HL-60 (cell line): Measurements from ENCODE around the gene CHRDL1.

Experiments used
- DNase-seq, 2 experiments: peaks; one replicate each; pipeline ENCODE4 v3.0.0-alpha.2; 2010 to 2020; ENCODE audit warnings: low read depth in 1 of 2, low spot score in 1 of 2
- H3K27ac ChIP-seq: fragments of 250-450 bp; sonication (Bioruptor Pico); replicated peaks from 2 replicates; pipeline ENCODE4 v1.5.1; 2020; ENCODE audit warnings: mild to moderate bottlenecking, moderate library complexity
- H3K27me3 ChIP-seq: fragments of 250-450 bp; sonication (Bioruptor Pico); 2 replicates; pipeline ENCODE4 v1.5.1; 2021; ENCODE audit warnings: mild to moderate bottlenecking, moderate library complexity; ENCODE audit not compliant: insufficient read depth, poor library complexity, severe bottlenecking
- H3K4me3 ChIP-seq: replicated peaks from 2 replicates; pipeline ENCODE4 v1.5.1; 2011; ENCODE audit warnings: mild to moderate bottlenecking, control low read depth, low read length; ENCODE audit not compliant: insufficient read depth
- CTCF ChIP-seq: IDR thresholded peaks from one replicate; pipeline ENCODE4 v1.5.1; 2011; ENCODE audit warnings: low read length, control low read depth, inconsistent platforms; ENCODE audit not compliant: insufficient read depth
- GABPA ChIP-seq: IDR thresholded peaks from 2 replicates; pipeline ENCODE4 v1.6.1; 2012; ENCODE audit warnings: low read depth
- POLR2AphosphoS5 ChIP-seq: IDR thresholded peaks from 2 replicates; pipeline ENCODE4 v1.6.1; 2012; ENCODE audit warnings: low read depth
- REST ChIP-seq: IDR thresholded peaks from 2 replicates; pipeline ENCODE4 v1.6.1; 2012; ENCODE audit warnings: low read depth; ENCODE audit not compliant: insufficient replicate concordance
- SPI1 ChIP-seq: IDR thresholded peaks from 2 replicates; pipeline ENCODE4 v1.6.1; 2012; ENCODE audit warnings: low read depth, mild to moderate bottlenecking, borderline replicate concordance

CHRDL1 gene

GRCh38 chrX:110699109-110699508 lies 96.5 kb downstream of the CHRDL1 start:
- no peak for DNase-seq
- Histone ChIP-seq H3K27me3 (no peaks in the 10 kb centered on the region), H3K4me3 (no peak overlapping the region), H3K27ac (no peak overlapping the region)
- TF ChIP-seq REST (no peak), GABPA (no peak), SPI1 (no peak), CTCF (no peak), POLR2AphosphoS5 (no peak)

DNA sequence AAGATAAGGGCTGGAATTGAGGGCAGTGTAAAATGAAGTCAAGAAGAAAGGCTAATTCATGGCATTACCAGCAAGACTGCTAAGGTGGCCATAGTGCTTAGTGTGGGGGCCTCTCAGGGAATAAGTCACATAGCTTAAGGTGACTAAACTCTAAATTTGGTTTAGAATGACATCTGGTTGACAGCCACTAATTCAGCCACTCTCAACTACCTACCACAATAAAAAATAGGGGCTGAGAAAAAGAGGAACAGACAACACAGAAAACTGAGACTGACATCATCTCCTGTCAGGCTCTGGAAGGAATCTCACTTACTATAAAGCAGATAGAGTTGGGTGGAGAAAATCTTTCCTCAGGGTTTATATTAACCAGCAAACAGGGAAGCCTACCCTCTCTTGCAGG lies 96.9 kb downstream of the CHRDL1 start:
- TF ChIP-seq POLR2AphosphoS5 (no peak), CTCF (no peak), GABPA (no peak), REST (no peak), SPI1 (no peak)
- H3K4me3 ChIP-seq, result no peak overlapping the region
- H3K27me3 ChIP-seq, result no peaks in the 10 kb centered on the region
- no peak overlapping the region for H3K27ac ChIP-seq
- DNase-seq, result no peak

GRCh38 chrX:110692866-110693265 lies 102.8 kb downstream of the CHRDL1 start:
- Histone ChIP-seq H3K27ac (no peak overlapping the region), H3K4me3 (no peak overlapping the region), H3K27me3 (no peaks in the 10 kb centered on the region)
- no peak for TF ChIP-seq REST
- no peak for TF ChIP-seq CTCF
- no peak for TF ChIP-seq GABPA
- TF ChIP-seq SPI1, result no peak
- no peak for TF ChIP-seq POLR2AphosphoS5
- DNase-seq, result no peak
